NCI-H1436 treated with DMSO at 0.1 percent for 48 hours (cell line): ENCODE results near the gene POLK.
"Not testable (repeated sequence)": the region's sequence is repeated elsewhere in the genome, so short reads cannot be mapped to it uniquely, and the experiment has no call there.

Experiments
- DNase-seq: peaks from one replicate; lab custom pipeline; 2025; lab: John Stamatoyannopoulos, UW

Gene POLK

GRCh38 chr5:75610859-75611310 lies 99.2 kb downstream of the POLK start:
- DNase-seq: not testable (repeated sequence)

GRCh38 chr5:75611311-75612225 lies 99.9 kb downstream of the POLK start, which contains the start of gene ANKDD1B:
ANKDD1B (plus strand) TSS chr5:75611453; CDS start chr5:75611635, 182 bp downstream.
- DNase-seq: no peak

- DNase-seq: no peak
Measured at GRCh38 chr5:75612226-75612569, 100.5 kb downstream of the POLK start.

GRCh38 chr5:75612901-75613300 lies 101.2 kb downstream of the POLK start:
- DNase-seq: no peak

GRCh38 chr5:75614176-75614575 lies 102.5 kb downstream of the POLK start:
- no peak for DNase-seq

- no peak for DNase-seq
Measured at GRCh38 chr5:75616371-75616881, 104.7 kb downstream of the POLK start.

- DNase-seq: no peak
Measured at GRCh38 chr5:75616971-75617621, 105.4 kb downstream of the POLK start.

GRCh38 chr5:75617736-75618352 lies 106.2 kb downstream of the POLK start:
- no peak for DNase-seq

GRCh38 chr5:75620184-75620959 lies 108.7 kb downstream of the POLK start:
- DNase-seq: no peak

GRCh38 chr5:75622564-75622963 lies 110.9 kb downstream of the POLK start:
- DNase-seq: no peak

GRCh38 chr5:75623846-75624245 lies 112.2 kb downstream of the POLK start:
- DNase-seq: no peak

GRCh38 chr5:75626959-75627358 lies 115.3 kb downstream of the POLK start:
- no peak for DNase-seq

GRCh38 chr5:75627801-75628200 lies 116.1 kb downstream of the POLK start:
- no peak for DNase-seq

- no peak for DNase-seq
Measured at GRCh38 chr5:75630875-75631274, 119.2 kb downstream of the POLK start.

GRCh38 chr5:75632321-75632720 lies 120.6 kb downstream of the POLK start:
- DNase-seq: no peak

- no peak for DNase-seq
Measured at GRCh38 chr5:75637949-75638348, 126.3 kb downstream of the POLK start.

- no peak for DNase-seq
Measured at GRCh38 chr5:75639535-75640311, 128.0 kb downstream of the POLK start.

- DNase-seq: no peak
Measured at GRCh38 chr5:75640395-75640794, 128.7 kb downstream of the POLK start.

- no peak for DNase-seq
Measured at GRCh38 chr5:75640826-75641225, 129.1 kb downstream of the POLK start.

GRCh38 chr5:75648712-75649111 lies 137.0 kb downstream of the POLK start:
- DNase-seq: no peak
